T-helper 1 cell (primary cell): Measurements from ENCODE around the gene ADORA2B.
"Not testable (repeated sequence)": the region's sequence is repeated elsewhere in the genome, so short reads cannot be mapped to it uniquely, and the experiment has no call there.

Source experiments
- DNase-seq, 5 donors: peaks; one replicate each; pipeline ENCODE4 v3.0.0-alpha.2; 2012 to 2020

The ADORA2B gene

DNA sequence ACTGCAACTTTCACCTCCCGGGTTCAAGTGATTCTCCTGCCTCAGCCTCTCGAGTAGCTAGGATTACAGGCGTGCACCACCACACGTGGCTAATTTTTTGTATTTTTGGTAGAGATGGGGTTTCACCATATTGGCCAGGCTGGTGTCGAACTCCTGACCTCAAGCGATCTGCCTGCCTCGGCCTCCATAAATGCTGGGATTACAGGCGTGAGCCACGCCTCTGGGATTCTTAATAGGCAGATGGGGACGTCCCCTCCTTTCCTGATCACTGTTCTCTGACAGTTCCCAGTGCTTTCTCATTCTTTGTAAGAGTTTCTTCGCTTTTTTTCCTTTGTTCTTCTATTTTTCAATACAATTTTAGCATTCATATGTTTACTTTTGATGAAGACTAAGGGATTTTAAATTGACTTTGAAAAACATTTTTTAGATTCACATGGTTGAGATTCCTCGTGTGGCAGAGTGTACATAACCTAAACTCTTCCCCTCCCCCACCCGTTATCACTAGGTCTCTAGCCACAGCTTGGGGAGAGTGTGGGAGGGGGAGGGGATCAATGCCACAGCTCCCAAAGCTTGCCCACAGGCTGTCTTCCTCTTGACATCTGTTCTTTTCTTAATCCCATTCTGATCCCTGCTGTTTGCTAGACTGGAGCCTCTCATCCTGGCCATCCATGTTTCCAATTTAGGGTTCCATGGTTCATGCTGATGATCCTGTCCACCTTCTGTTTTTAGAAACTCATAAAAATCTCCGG, 11.0 kb downstream of the ADORA2B start:
- no peak for DNase-seq

DNA sequence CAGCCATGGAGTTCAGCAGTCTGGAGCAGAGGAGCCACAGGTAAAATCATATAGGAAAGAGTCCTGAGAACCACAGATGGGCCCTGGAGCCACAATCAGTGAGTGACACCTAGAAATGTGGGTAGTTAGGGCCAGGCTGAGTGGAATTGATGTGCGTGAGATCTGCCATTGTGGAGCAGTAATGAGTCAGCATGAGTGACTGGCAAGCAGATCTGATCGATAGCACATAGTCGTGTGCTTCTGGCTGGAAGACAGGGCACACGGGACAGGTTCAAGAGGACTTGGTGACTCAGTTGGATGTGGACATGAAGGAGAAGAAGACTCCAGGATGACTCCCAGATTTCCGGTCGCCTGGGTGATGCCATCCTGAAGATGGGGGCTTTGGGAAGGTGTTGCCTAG, 12.3 kb downstream of the ADORA2B start:
- peak in 1 of 5 donors; percentile 80 for DNase-seq

DNA sequence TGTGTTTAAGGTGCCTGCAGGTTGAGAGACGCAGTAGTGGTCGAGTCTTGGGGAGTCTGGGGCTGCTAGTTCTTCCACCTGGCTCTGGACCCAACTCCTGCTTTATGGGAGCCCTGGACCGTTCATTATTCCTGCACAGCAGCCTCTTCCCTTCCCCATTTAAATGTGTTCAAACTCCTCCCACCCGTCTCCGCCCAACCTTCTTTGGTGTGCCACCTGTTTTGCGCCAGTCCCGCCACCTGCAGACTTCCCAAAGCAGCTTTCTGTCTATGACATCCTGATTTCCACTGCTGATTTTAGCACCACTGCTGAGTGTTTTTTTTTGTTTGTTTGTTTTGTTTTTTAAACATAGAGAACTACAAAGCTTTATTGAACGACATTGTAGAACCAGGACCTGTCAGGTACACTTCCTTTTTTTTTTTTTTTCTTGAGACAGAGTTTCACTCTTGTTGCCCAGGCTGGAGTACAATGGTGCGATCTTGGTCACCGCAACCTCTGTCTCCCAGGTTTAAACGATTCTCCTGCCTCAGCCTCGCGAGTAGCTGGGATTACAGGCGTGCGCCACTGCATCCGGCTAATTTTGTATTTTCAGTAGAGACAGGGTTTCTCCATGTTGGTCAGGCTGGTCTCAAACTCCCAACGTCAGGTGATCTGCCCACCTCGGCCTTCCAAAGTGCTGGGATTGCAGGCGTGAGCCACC, 12.8 kb downstream of the ADORA2B start:
- DNase-seq, result no peak

DNA sequence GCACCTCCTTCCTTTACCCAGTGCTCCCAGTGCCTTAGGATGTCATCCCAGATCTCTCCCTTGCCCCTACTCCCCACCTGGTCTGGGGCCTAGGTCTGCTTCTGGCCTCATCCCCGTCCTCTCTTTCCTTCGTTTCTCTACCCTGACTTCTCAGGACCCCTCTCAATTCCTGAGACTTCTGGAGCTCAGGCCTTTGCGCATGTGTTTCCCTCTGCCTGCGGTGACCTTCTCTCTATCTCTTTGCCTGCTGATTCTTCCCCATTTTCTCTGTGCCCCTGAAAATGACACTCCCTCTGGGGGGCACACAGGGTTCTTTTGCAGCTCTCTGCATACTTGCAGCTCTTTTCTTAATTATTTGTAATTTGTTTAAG, 13.5 kb downstream of the ADORA2B start:
- no peak for DNase-seq

DNA sequence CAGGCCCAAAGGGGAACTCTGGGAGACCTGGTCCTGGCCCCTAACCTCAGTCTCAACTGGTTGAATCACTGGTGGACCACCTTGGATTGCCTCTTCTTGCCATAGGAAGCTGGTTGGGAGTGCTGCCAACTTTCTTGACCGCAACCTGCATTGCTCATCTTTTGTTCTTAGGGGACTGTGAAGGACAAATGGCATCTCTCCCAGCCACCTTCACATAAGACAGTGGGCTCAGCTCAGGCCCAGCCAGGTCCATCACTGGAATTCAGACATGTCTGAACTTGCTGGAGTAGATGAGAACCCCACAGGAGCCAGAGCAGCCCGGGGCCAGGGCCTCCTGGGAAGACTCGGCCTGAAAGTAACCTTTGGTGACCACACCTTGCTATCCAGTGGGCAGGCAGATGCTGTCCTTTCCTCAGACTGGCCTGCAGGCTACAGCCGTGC, 18.8 kb downstream of the ADORA2B start:
- DNase-seq, result no peak

DNA sequence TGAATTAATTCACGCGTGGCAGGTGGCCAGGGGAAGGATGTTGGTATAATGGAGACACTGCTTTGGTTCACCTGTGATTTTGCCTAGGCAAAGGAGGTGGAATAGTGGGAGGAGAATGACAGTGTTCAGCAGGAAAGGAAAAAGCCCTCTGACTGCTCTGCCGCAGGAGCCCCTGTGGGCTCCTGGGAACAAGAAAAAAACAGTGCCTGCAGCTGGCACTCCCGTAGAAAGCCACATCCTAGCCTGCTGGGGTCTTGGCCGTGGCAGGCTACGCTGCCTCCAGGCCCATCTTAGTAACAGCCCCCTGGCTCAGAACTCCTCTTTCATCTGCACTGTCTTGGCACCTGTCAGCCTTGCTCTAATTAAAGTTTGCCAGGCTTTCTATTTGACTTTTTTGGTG, 20.6 kb downstream of the ADORA2B start:
- no peak for DNase-seq

DNA sequence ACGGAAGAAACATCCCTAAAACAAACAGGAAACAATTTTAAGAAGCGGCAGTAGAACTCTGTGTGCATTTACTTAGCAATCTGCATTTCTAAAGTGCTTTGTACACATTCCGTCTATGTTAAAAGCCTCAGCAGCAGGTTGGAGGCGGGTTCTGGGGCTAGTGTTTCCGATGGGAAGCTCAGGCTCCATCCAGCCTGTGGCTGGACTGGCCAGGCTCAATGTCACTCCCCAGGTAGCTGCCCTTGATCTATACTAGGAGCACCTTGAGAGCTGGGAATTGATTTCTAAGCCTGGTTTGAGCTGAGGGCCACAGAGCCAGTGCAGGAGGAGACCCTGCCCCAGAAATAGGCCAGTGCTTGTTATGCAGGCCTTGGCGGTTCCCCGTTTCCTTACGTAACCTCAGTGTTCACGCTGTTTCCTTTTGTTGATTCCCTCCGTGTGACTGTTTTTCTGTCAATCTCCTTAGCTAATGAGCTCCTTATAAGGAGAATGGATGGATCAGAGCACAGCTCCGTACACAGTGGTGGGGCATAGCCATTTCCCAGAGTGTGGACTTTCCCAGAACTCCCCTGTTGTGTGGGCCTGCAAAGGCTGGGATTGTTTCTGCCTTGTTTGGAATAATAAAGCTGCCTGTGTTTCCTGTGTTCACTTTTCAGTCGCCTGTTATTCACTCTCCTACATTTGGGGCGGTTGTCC, 21.4 kb downstream of the ADORA2B start:
- no peak for DNase-seq

DNA sequence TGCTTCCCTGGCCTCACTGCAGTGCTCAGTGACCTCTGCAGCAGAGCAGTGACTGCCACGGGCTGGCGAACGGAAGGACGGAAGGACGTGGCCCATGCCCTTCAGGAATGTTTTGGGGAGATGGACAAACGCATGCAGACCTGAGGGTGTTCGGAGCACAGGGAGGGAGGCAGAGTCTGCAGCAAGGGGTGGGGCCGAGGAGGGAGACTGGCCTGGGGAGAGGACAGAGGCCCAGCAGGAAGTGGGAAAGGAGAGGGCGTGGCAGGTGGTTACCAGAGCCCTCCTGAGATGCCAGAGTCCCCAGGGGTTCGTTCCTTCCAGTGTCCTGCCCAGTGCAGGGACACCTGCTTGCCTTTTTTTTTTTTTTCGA, 21.9 kb downstream of the ADORA2B start:
- DNase-seq, result no peak

DNA sequence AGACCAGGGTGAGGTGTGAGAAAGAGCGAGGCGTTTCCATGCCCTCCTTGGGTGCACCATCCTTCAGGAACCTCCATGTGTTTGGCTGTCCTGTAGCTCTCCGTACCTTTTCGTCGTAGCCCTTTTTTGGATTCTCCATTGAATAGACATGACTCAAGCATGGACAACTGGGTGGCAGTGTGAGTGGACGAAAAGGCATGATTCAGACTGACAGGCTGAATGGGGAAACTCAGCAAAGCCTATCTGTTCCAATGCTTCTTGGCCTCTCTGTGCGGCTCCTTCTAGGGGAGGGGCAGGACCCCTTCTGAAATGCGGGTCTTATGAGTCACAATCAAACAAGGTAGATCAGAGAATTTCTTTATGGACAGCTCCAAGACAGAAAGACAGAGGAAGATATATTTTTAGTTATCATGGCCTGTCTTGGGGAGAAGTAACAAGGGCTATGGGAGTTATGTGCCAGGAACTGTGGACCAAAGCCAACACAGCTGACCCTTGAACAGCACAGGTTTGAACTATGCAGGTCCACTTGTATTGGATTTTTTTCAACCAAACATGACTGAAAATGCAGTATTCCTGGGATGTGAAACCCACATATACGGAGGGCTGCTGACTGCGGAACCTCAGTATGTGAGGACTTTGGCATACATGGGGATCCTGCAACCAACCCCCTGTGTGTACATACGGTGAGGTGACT, 22.9 kb downstream of the ADORA2B start:
- no peak for DNase-seq

DNA sequence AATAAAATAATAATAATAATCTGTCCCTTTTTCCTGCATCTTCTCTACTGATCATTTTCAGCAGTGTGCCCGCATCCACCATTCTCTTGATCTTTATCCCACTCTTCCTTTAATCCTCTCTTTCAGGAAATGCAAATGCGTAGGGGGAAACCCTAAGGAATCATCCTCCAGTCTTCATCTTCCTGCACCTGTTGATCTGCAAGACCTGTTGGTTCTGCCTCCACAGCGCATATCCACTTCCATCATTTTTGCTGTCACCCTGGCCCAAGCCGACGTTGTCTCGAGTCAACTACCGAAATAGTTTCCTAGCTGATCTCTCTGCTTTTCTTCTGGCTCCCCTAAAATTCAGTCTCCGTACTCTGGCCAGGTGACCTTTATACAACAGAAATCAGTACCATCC, 24.5 kb downstream of the ADORA2B start:
- DNase-seq, result no peak

DNA sequence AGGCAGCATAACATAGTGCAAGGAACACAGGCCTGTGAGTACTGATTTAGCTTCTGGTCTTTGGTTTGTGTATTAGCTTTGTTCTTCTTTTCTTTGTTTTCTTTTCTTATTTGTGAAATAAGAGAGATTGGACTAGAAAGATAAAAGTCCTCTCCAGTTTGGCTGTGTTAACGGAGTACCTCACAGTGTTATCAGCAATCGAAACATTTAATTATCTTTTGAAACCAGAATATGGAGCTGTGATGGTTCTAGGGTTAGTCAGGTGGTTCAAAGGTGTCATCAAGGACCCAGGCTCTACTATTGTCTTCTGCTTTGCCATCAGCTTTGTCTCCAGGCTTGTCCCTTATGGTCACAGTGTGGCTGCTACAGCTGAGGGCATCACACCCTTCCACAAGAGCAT, 25.6 kb downstream of the ADORA2B start:
- no peak for DNase-seq

DNA sequence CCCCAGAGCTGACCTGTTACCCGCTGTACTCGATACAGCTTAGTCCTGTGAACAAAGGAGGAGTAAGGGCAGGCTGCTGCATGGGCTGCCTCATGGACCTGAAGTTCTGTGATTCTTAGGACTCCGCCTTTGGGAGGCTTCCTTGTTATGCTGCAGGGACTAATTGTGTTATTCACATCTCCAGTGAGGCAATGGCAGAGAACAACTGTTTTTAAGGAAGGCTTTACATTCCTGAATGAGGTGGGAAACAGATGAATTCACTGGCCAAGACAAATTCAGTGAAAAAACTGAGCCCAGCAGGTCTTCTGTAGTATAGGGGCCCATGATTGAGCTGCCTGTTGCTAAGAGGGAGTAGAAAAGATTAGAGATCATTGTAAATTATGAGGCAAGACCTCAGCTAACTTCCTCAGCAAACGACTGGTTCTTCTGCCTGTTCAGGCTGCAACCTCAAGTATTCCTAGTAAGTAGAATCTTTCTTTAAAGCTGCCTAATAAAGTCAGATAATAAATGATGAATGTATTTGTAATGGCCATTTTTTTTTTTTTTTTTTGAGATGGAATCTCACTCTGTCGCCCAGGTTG, 26.3 kb downstream of the ADORA2B start:
- no peak for DNase-seq

DNA sequence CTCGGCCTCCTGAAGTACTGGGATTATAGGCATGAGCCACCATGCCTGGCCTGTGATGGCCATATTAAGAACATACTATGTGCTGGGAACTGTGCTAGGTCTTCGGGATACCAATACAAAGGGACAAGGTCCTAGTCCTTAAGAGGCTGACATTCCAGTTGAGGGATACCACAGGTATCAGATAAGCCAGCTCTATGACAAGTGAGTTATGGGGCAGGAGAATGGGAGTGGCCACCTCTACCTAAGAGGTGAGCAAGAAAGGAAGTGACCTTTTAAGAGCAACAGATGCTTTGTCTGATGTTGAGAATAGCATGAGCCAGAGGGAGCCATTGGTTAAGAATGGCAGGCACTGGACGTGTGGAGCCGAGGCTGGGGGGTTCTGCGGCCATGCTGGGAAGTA, 27.0 kb downstream of the ADORA2B start:
- no peak for DNase-seq

DNA sequence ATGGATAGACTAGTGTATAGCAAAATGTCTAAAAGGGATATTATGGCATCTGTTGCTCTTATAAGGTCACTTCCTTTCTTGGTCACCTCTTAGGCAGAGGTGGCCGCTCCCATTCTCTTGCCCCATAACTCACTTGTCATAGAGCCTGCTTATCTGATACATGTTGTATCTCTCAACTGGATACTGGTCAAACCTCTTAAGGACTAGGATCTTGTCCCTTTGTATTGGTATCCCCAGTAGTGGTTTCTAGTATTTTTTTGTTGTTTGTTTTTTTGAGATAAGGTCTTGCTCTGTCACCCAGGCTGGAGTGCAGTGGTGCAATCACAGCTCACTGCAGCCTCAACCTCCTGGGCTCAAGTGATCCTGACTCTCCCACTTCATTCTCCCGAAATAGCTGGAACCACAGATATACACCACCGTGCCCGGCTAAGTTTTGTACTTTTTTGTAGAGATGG, 27.6 kb downstream of the ADORA2B start:
- no peak for DNase-seq

DNA sequence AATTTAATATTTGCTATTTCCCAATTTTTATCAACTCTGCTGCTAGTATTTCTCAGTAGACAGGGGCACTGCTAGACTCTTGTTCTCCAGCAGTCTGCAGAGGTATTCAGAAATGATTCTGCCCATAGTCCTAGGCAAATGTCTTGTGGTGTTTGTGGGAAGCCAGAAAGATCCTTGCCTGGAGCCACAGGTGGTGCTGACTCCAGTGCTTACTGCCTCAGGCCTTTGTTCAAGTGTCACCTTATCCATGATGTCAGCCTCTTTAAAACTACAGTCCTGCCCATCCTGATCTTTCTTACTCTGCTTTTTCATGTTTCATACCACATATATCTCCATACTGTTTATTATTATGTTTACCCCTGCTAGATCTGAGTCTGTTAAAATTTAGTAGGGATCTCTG, 28.1 kb downstream of the ADORA2B start:
- no peak for DNase-seq

DNA sequence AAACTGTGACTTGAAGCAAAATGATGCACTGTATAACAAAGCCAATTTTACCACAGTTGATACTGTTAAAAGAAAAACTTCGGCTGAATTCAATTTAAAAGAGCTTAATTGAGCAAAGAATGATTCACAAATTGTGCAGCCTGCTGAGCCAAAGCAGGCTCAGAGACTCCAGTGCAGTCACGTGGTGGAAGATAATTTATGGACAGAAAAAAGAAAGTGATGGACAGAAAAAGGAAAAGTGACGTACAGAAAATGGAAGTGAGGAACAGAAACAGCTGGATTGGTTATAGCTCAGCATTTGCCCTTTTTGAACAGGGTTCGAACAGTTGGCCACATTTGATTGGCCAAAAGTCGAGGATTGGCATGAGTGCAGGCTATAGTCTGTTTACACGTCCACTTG, 28.9 kb downstream of the ADORA2B start:
- no peak for DNase-seq

DNA sequence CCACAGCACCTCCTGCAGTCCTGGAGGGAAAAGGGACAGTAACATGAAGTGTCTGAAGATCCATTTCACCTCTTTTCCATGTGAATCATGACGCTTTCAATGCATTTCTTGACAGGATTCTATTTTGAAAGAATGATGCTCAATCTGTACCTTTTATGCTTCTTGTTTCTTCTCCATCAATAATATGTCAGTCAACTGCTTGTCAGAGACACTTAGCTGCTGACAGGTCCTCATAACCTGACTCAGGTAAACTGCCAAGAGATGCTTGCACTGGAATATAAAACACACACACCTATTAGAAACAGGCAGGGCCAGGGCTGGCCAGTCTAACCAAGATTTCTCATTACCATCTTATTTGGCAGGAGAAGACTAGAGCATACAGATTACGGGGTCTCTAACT, 33.0 kb downstream of the ADORA2B start:
- DNase-seq, result no peak

DNA sequence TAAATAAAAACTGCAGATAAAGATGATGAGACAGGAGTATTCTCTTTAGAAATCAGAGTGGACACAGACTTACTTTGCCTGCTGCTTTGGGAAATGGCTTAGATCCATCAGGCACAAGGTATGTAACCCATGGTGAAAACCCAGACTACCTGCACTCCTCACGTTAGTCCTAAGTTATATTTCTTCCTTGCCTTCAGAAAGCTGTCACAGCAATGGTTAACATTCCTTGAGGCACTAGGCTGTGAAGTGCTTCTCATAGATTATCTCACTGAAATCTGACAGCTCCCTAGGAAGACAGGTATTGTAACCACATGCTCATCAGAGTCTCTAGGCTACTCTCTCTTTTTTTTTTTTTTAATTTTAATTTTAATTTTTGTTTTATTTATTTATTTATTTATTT, 33.7 kb downstream of the ADORA2B start:
- DNase-seq, result no peak

DNA sequence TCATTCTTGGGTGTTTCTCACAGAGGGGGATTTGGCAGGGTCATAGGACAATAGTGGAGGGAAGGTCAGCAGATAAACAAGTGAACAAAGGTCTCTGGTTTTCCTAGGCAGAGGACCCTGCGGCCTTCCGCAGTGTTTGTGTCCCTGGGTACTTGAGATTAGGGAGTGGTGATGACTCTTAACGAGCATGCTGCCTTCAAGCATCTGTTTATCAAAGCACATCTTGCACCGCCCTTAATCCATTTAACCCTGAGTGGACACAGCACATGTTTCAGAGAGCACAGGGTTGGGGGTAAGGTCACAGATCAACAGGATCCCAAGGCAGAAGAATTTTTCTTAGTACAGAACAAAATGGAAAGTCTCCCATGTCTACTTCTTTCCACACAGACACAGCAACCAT, 34.1 kb downstream of the ADORA2B start:
- not testable (repeated sequence) for DNase-seq

DNA sequence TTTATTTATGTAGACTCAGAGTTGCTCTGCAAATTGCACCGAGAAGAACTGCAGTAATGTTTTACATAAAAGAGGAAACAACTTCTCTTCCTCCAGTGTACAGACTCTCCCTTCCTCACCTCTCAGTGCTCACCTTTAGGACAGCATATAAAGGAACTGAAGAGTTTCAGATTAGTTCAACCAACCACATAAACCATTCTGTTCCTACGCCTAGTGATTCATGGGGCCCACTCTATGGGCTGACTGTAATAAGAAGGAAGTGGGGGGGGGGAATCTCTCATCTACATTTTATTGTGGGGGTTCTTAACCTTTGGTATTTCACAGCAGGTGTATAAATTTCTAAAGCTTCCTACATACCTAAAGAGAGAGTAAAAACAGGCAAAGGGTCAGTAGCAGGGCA, 36.3 kb downstream of the ADORA2B start:
- no peak for DNase-seq

DNA sequence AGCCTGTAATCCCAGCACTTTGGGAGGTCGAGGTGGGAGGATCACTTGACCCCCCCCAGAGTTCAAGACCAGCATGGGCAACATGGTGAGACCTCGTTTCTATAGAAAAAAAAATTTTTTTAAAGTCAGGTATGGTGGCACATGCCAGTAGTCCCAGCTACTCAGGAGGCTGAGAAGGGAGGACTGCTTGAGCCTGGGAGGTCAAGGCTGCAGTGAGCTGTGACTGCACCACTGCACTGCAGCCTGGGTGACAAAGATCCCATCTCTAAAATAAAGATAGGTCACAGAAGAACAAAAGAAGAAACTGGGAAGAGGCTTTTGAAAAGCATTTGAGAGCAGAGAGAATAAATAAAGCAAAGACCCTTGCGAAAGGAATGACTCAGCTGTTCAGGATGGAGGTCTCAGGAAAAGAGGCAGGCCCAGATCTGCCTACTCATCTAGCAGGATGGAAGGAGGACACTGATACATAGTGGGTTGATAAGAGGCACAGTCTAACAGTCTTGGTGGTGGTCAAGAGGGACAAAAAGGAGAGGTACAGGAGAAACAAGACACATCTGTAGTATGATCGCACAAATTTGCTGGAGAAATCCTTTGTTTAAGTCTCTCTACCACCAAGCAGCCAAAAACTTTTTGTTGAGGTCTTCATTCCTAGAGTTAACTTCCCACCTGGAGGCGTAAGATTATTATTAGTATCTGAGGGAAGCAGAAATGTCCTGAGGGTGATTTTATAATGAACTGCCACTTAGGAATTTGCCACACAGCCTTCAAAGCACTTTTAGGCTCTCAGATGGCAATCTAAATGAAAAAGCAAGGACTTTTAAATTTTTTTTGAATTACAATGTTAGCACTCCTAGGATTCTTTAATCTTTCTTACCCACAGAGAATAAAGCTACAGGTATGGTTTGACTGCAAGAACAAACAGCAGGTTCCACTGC, 37.0 kb downstream of the ADORA2B start:
- DNase-seq, result no peak

DNA sequence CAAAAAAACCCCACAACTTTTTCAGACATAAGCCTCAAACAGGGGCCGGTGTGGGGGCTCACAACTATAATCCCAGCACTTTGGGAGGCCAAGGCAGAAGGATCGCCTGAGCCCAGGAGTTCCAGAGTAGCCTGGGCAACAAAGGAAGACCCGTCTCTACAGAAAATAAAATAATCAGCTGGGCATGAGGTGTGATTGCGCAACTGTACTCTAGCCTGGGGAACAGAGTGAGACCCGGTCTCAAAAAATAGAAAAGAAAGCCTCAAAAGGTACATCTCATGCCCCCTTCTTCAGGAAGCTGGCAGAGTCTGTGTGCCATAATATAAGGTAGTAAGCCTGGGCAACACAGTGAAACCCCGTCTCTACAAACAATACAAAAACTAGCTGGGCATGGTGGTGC, 51.4 kb downstream of the ADORA2B start:
- no peak for DNase-seq
